ENCODE results near the gene DPH2. TPM values are rescaled to one million over a fixed set of nuclear protein-coding genes. Genes with fewer than 3 reads are reported as not detected.

DPH2 gene
- total and polyA plus RNA-seq, 8 donors: 10.8 to 22.0 (median 14.5) TPM

DNA sequence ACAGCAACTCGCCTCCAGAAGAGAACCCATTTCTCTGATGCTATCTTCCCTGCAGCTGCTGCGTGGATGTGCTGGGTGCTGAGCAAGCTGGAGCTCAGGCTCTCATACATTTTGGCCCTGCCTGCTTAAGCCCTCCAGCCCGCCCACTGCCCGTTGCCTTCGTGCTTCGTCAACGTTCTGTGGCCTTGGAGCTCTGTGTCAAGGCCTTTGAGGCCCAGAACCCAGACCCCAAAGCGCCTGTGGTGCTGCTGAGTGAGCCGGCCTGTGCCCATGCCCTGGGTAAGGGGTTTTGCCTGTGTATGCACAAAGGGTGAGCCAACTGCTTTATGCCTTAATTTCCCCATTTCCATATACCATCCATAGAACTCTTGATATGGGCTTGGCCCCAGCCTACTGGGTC lies 1.1 kb downstream of the DPH2 start:
- intact Hi-C loops (cut with DNase I): no loop called here
- Histone ChIP-seq H3K4me1 (peaks cover 2 to 10% (median 6%) of the 10 kb centered on the region in 3 donors), H3K4me3 (peak overlapping the region in 1 of 4 donors; percentile 65), H3K27ac (no peak overlapping the region), H3K27me3 (no peaks in the 10 kb centered on the region), H3K36me3 (no peaks in the 10 kb centered on the region), H3K9me3 (no peaks in the 10 kb centered on the region)
- DNase-seq (peak in 1 of 6 donors; percentile 11), FAIRE-seq (no peak), ATAC-seq (no peak)
- TF ChIP-seq, protein P1, sequence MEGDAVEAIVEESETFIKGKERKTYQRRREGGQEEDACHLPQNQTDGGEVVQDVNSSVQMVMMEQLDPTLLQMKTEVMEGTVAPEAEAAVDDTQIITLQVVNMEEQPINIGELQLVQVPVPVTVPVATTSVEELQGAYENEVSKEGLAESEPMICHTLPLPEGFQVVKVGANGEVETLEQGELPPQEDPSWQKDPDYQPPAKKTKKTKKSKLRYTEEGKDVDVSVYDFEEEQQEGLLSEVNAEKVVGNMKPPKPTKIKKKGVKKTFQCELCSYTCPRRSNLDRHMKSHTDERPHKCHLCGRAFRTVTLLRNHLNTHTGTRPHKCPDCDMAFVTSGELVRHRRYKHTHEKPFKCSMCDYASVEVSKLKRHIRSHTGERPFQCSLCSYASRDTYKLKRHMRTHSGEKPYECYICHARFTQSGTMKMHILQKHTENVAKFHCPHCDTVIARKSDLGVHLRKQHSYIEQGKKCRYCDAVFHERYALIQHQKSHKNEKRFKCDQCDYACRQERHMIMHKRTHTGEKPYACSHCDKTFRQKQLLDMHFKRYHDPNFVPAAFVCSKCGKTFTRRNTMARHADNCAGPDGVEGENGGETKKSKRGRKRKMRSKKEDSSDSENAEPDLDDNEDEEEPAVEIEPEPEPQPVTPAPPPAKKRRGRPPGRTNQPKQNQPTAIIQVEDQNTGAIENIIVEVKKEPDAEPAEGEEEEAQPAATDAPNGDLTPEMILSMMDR (IDR thresholded peaks at IDR 0.05): no peak
- WGBS, 2 donors: 54 to 58% methylated on average over 9 of the region's 9 CpGs

DNA sequence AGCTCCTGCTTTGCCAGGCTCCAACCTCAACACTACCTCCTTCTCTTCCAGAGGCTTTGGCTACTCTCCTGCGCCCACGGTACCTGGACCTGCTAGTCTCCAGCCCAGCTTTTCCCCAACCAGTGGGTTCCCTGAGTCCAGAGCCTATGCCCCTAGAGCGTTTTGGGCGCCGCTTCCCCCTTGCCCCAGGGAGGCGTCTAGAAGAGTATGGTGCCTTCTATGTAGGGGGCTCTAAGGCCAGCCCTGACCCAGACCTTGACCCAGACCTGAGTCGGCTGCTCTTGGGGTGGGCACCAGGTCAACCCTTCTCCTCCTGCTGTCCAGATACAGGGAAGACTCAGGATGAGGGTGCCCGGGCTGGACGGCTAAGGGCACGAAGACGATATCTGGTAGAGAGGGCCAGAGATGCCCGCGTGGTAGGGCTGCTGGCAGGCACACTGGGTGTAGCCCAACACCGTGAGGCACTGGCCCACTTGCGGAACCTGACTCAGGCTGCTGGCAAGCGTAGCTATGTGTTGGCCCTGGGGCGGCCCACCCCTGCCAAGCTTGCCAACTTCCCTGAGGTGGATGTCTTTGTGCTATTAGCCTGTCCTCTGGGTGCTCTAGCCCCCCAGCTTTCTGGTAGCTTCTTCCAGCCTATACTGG lies 1.6 kb downstream of the DPH2 start:
- Histone ChIP-seq H3K27ac (no peak overlapping the region), H3K4me3 (no peak overlapping the region), H3K4me1 (peaks cover 6 to 16% (median 7%) of the 10 kb centered on the region in 3 donors), H3K36me3 (no peaks in the 10 kb centered on the region), H3K27me3 (no peaks in the 10 kb centered on the region), H3K9me3 (no peaks in the 10 kb centered on the region)
- DNase-seq: peak in 1 of 6 donors; percentile 15
- TF ChIP-seq, protein P1 (IDR thresholded peaks at IDR 0.05): no peak
- intact Hi-C loops (cut with DNase I): no loop called here
- 91% methylated on average over 17 of the region's 17 CpGs for WGBS, 2 donors
- ATAC-seq: no peak
- FAIRE-seq: no peak

DNA sequence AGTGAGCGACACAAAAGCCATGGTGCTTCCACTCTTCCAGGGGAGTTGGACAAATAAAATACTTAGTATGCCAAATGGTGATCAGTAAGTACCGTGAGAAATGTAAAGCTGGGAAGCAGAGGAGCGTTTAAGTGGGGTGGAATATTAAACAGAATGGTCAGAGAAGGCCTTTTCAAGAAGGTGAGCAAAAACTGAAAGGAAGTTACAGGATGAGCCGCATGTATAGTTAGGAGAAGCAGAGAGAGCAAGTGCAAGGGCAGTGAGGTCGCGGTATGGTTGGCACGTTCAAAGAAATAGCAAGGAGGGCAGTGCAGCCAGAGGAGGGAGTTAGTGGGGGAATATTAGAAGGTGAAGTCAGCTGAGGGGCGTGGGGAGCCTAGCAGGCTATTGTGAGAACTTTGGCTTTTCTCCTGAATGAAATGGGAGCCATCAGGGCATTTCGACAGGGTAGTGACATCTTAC lies 4.2 kb downstream of the DPH2 start:
- DNase-seq (no peak), ATAC-seq (peak in 1 of 4 donors; percentile 0), FAIRE-seq (no peak)
- Histone ChIP-seq H3K4me1 (peaks cover 6 to 33% (median 14%) of the 10 kb centered on the region in 3 donors), H3K4me3 (peak overlapping the region; percentile 69 to 92 (median 82)), H3K36me3 (peaks cover 0 to 4% (median 0%) of the 10 kb centered on the region in 3 donors), H3K9me3 (no peaks in the 10 kb centered on the region), H3K27ac (peak overlapping the region; percentile 86 to 96 (median 92)), H3K27me3 (no peaks in the 10 kb centered on the region)
- WGBS, 2 donors: 20 to 22% methylated on average over 9 of the region's 9 CpGs
- intact Hi-C loops (cut with DNase I): no loop called here
- TF ChIP-seq, protein P1 (IDR thresholded peaks at IDR 0.05): no peak

GRCh38 chr1:43974443-43975248 lies 4.8 kb downstream of the DPH2 start, which contains the start of gene ATP6V0B:
ATP6V0B (plus strand) TSS chr1:43974960; CDS start chr1:43975041, 81 bp downstream.
- WGBS, 2 donors: 0% methylated on average over 83 to 93 of the region's 93 CpGs
- DNase-seq (peak; percentile 95 to 99 (median 97)), FAIRE-seq (no peak), ATAC-seq (peak; percentile 81 to 91 (median 84))
- H3K27ac ChIP-seq: peak within 1 kb of the TSS; percentile 86 to 96 (median 92)
- H3K4me1 ChIP-seq: peaks cover 6 to 33% (median 14%) of the 10 kb centered on the region in 3 donors
- H3K27me3 ChIP-seq: no peaks in the 10 kb centered on the region
- H3K4me3 ChIP-seq: peak within 1 kb of the TSS; percentile 69 to 92 (median 82)
- TF ChIP-seq, protein P1 (IDR thresholded peaks at IDR 0.05): peak in 1 of 4 donors; percentile 12
- intact Hi-C loops (cut with DNase I): no loop called here
- H3K9me3 ChIP-seq: no peaks in the 10 kb centered on the region
- peaks cover 0 to 4% (median 0%) of the 10 kb centered on the region in 3 donors for H3K36me3 ChIP-seq
